Cerebellar nuclear complex (tissue), 1 donor: ENCODE measurements around the gene SERPINA1.
"Not testable (repeated sequence)": the region's sequence is repeated elsewhere in the genome, so short reads cannot be mapped to it uniquely, and the experiment has no call there.

Experiments
- DNase-seq, 2 experiments: peaks; one replicate each; lab custom pipeline; 2025; lab: John Stamatoyannopoulos, UW

Gene SERPINA1

GRCh38 chr14:94388384-94389103, at the start of gene SERPINA1:
Gene SERPINA1, minus strand, starts transcription at chr14:94388602. Its CDS starts 5,365 bp downstream, at chr14:94383237.
- no peak for DNase-seq

- no peak for DNase-seq
These were observed 40.2 kb upstream of the SERPINA1 start for GRCh38 chr14:94428610-94429009.

DNA sequence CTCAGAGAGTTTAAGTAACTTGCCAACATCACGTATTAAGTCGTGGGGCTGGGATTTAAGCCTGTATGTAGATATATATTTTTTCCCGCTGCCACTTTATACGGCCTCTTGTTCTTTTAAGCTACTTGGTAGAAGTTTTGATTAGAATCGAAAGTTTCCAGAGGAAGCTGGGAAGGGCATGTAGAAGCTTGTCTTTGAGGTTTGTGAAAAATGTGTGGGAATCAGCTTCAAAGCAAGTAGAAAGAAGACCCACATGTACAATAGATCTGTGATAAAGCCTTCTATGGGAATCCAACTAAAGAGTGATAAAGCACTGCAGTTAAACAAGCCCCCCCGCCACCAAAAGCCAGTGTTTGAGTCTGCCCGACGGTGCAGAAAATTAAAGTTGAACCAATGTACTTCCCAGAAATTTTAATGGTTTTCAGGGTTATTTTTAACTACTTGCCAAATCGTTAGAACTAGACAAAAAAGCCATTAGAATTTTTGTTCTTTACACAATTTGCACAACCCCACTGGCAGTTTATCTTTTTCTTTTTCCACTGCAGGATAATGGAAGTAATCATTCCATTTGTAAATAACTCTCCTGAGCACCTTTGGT, 38.7 kb upstream of the SERPINA1 start:
- DNase-seq = no peak

DNA sequence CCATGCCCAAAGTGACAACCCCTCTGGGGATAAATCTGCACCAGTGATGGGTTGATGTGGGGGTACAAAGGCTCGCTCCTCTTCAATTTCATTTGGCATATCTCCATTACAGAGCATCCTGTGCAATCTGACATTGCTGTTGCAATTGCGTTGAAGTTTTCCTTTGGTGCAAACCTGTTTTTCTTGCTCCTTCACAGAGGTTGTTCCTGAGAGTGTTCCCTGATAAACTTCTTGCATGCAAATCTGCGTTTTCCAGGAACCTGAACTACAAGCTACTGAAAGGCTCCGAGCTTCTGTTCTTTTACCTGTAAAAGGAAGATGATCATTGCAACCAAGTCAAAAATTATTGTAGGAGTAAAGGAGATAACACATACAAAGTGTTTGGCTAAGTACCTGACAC, 38.1 kb upstream of the SERPINA1 start:
- no peak for DNase-seq

DNA sequence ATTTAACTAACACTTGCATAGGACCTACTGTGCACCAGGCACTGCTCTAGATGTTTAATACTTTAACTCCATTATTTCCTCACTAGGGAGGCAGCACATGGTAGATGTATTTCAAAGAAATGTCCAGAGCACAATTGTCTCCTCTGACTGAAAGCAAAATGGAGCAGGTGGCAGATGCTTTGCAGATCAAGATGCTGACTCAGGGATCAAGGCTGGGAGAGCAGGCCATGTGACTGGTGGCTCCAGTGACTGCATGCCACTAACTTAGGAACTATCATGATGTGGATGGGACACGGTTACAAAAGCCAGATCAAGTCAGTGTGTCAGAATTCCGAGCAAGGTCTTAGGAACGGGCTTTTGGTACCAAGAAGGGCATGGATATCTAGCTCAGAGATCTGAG, 36.0 kb upstream of the SERPINA1 start:
- no peak for DNase-seq

DNA sequence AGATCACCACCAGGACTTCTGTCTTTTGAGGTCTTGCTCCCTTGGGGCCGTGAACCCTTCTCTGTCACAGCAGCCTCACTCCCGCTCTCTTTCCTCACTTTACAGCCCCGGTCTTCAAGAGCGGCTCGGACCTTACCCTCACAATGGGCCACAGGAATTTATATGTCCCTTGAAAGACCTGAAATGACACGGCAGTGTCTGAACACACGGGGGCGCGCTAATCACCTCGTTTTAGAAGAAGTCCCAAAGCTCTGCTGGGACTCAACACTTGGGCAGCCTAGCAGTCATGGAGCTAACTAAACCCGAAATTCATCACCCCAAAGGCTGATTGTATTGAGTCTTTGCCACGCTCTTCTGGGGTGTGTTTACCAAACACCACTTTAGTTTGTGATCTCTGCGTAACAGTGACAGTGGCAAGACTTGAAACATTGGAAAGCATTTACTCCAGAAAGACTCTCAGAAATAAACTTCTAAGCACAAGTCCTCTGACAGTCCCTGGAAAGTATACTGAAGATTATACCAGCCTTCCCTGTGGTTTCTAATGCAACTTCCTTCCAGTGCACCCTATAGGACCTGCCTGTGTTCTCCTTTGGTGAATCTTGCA, 35.2 kb upstream of the SERPINA1 start:
- no peak for DNase-seq

DNA sequence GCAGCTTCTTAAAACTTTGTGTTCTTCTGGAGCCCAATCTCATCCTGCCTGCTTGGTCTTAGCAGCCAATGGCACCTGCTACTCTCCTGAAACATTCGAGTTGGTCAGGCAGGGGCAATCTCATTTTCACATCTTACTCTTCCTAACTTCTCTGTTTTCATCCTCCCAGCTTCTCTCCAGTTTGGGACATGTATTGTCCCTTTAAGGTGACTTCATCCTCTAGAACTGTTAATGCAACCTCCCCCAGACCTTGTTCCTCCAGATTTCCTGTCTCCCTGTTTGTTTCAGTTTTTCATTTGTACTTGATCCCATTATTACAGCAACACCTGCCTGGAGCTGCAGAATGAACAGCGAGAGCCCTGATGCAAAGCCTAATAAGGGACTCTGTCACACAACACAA, 32.9 kb upstream of the SERPINA1 start:
- DNase-seq = no peak

GRCh38 chr14:94417497-94418205, 29.2 kb upstream of the SERPINA1 start:
- not testable (repeated sequence) for DNase-seq

DNA sequence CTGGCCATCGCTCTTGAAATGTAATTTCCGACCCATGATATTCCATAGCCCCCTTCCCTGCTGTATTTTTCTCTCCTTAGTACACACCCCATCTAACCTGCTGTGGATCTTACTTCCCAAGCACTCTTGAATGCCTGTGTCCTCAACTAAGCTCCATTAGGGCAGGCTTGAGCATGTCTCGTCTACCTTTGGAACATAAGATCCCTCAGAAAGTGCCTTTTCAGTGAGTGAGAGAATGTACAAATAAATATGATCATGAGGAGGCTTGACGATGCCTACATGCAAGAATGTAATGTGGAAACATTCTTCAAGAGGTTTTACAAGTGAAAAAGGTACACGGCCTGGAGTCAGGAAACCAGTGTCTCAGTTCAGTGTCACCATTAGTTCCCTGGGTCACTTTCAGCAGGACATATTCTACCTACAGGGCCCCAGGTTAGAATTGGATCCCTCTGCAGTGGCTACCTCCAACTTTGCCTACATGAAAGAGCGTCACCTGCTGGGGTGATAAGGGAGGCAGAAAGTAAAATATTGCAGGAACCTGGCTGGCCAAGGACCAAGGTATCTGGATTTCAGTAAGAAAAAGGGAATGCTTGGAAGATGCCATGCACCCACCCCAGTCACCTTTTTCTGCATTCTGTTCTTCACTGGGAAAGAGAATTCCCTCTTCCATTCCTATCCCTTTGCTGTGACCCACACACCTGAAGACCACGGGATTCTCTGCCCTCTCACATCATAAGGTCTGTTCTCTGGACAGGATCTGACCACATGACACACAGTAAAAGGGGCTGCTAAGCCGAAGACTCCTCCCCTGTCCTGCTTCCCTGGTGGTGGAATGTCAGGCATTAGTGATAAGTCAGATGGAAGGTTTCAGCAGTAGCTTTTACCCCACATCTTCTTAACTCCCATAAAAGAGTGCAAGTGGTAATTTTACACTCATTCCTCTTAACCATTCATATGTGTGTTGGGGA, 24.6 kb upstream of the SERPINA1 start:
- no peak for DNase-seq

GRCh38 chr14:94411638-94412037, 23.2 kb upstream of the SERPINA1 start:
- DNase-seq = no peak

- DNase-seq = not testable (repeated sequence)
These were observed 21.0 kb upstream of the SERPINA1 start for GRCh38 chr14:94409430-94409829.

DNA sequence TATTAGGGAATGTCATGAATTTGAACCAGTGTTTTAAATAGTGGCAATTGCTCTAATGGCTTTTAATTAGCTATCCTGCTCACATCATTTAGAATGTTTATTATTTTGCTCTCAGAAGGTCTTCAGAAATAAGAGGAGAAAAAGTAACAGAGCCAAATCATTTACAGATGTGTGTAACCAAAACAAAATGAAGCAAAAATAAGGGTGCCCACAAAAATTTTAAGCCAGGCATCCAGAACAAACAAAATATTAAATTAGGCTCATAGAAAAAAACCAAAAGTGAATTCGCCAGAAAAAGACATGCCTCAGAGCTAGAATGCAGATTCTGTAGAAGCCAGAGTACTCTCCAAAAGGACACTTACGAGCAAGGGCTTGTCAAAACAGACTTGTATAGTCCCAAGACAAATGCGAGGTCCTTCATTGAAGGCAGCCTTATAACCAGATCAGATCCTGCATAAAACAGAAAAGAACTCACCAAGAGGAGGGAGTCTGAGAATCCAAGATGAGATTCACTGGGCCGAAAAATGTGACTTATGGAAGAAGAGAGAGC, 20.2 kb upstream of the SERPINA1 start:
- no peak for DNase-seq

GRCh38 chr14:94407906-94408305, 19.5 kb upstream of the SERPINA1 start:
- DNase-seq = no peak

DNA sequence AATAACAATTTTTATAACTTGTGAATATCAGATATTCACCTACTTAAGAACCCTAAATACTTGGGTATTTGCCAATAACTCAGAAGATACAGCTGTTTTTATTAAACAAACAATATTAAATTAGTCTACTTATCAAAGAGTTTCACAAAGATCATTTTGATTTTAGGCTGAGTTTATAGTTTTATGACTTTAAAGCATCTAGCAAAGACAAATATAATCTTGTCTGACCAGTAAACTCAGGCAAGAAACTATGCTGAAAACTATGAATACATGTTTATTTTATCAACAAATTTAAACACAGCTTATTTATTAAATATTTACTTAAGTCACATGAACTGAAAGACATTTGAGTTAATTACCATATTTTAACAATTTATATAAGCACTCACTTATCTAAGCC, 18.5 kb upstream of the SERPINA1 start:
- DNase-seq = no peak

DNA sequence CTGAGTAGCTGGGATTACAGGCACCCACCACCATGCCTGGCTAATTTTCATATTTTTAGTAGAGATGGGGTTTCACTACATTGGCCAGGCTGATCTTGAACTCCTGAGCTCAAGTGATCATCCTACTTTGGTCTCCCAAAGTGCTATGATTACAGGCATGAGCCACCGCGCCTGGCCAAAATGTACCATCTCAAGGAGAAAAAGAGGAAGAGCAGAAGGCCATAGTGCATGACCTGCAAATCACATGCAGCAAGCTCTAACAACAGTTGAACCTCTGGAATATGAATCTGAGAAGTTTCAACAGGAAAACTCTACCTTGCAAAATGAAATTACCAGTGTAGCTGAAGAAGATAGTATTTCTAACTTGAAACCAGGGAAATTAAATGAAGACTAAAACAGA, 17.1 kb upstream of the SERPINA1 start:
- no peak for DNase-seq

DNA sequence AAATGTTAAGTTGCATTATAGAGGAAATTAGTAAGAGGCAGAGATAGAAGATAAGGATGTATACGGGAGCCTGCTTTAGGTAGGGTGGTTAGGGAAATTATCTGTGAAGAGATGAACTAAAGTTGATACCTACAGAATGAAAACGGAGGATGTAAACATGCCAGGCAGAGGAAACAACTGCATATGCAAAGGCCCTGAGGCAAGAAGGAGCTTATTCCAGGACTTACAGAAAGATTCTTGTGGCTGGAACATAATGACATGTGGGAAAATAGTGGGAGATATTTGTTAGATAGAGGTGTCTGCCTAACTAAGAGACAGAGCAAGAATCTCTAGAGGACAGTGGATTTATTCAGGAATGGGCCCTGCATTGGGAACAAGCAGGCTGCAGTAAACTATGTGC, 16.2 kb upstream of the SERPINA1 start:
- DNase-seq = no peak

DNA sequence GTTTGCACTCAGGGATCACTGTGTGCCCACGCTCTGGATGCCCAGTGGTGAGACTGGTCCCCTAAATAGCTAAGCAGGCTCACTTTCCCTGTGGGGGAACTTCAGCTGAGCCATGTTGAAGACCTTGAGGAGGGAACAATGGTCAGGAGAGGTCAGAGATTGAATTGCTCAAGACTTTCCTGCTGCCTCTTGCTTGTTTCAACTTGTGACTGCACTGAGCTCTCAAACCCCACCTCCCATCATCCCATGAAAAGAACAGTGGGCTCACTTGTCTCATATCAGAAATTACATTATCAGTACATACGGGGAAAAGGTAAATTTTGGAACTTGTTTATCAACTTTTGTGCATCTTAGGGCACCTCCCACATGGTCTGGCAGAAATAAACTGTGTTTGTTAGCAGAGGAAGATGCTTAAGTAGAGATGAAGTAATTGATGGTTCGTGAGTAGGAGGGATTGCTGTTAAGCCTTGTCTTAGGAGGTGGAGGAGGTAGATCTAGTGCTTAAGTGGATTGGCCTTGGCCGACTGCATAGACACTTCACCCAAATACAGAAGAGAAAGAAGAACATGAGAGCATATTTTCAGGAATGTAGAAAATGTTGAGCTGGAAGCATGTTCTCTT, 15.0 kb upstream of the SERPINA1 start:
- no peak for DNase-seq

- no peak for DNase-seq
These were observed 12.7 kb upstream of the SERPINA1 start for GRCh38 chr14:94401083-94401482.

DNA sequence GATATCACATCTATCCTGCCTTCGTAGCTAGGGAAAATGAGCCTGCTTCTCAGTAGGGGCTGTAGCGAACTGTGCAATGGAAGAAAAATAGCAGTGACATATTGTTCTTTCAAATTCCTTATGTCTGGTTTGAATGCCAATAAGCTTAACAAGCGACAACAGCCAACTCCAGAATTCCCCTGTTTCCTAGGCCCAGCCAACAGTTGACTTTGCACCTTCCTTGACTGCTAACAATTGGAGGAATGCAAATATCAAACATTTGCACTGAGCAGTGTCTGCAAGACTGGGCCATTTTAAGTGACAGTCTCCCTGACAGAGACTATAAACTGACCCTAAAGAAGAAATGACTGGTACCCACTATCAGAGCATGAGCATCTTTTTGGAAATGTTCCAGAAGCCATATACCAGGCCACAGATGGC, 12.0 kb upstream of the SERPINA1 start:
- DNase-seq = no peak

DNA sequence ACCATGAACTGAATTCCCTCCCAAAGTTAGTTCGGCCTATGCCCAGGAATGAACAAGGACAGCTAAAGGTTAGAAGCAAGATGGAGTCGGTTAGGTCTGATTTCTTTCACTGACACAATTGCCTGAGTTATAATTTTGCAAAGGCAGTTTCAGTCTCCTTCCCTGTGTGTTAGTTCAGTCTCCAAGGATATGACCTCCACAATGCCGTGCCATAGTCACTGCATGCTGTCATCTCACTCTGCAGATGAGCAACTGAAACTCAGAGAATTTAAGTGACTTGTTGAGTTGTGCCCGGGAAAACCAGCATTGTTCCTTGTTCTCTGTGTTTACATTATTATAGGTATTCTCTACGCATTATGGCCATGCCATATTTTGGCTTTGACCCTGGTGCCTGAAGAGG, 10.1 kb upstream of the SERPINA1 start:
- no peak for DNase-seq

DNA sequence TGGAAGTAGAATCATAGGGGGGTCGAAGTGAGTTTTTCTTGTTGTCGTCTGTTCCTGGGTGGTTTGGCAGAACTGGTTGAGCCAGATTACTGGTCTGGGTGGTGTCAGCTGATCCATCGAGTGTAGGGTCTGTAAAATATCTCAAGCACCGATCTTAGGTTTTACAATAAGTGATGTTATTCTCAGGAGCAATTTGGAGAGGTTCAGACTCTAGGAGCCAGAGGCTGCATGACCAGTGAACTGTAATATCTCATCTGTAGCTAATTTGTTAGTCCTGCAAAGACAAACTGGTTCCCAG, 9.7 kb upstream of the SERPINA1 start:
- no peak for DNase-seq
